HCT116 (cell line): ENCODE results near the gene MBTPS2. TPM values are rescaled to one million over a fixed set of nuclear protein-coding genes. Genes with fewer than 3 reads are reported as not detected.

Experiments used
- ATAC-seq: fragments of 200-7000 bp; cut with Tn5 transposase; 2 replicates; pipeline ENCODE4 v1.9.1; 2020; ENCODE audit warnings: mild to moderate bottlenecking, moderate library complexity
- BruUV-seq: library from RNA; stranded (reverse); fragments of 400-500 nt; replicated peaks from 2 replicates; lab custom pipeline; 2021; lab: Mats Ljungman, UMichigan
- CTCF ChIA-PET: fragments of 300-600 bp; sonication (Branson Sonifier 250); formaldehyde crosslinking; loops from one replicate; lab custom pipeline; 2021; ENCODE audit warnings: antibody characterized with exemption; lab: Charles Lee
- POLR2A ChIA-PET: fragments of 300-600, 350-600 bp; sonication (Branson Sonifier 250); formaldehyde crosslinking; loops from one replicate; lab custom pipeline; 2021; ENCODE audit warnings: antibody characterized with exemption; lab: Charles Lee
- RAD21 ChIA-PET, 2 experiments: fragments of 300-600 bp; sonication (Branson Sonifier 250); formaldehyde crosslinking; loops; one replicate each; lab custom pipeline; 2023; ENCODE audit warnings: low total read pairs in 2 of 2; ENCODE audit not compliant: uncharacterized antibody in 2 of 2, unreplicated experiment in 2 of 2, low non-redundant PET in 1 of 2; lab: Charles Lee
- DNase-seq: peaks from one replicate; pipeline ENCODE4 v3.0.0-alpha.2; 2010; ENCODE audit warnings: low read depth, low spot score
- H2AFZ ChIP-seq: fragments of 200-600 bp; shearing (Covaris generic), sonication (generic); 2 replicates; pipeline ENCODE4 v1.6.1; 2017; ENCODE audit warnings: low read depth, mixed run types, mixed read lengths, antibody characterized with exemption, low read length; ENCODE audit not compliant: poor library complexity, severe bottlenecking
- H3K27ac ChIP-seq: 2 replicates; pipeline ENCODE4 v1.5.1; 2012; ENCODE audit warnings: low read depth, low read length
- H3K27me3 ChIP-seq: fragments of 200-600 bp; sonication (generic); 2 replicates; pipeline ENCODE4 v1.6.1; 2016; ENCODE audit warnings: mixed run types, low read length, mixed read lengths; ENCODE audit not compliant: insufficient read depth
- H3K36me3 ChIP-seq, 2 experiments: fragments of 200-500 bp in 1 of 2; fragments of 200-600 bp in 1 of 2; sonication (Bioruptor generic) in 1 of 2; sonication (generic) in 1 of 2; 2 replicates each; pipeline versions ENCODE4 v1.5.1 to v1.6.1; 2014 to 2016; ENCODE audit warnings: low read length in 2 of 2, inconsistent platforms in 1 of 2, mixed read lengths in 1 of 2, mixed run types in 1 of 2; ENCODE audit not compliant: insufficient read depth in 2 of 2, control insufficient read depth in 1 of 2
- H3K4me1 ChIP-seq, 2 experiments: fragments of 200-600 bp in 1 of 2; sonication (generic) in 1 of 2; 2 replicates each; pipeline versions ENCODE4 v1.5.1 to v1.6.1; 2012 to 2017; ENCODE audit warnings: low read length in 2 of 2, inconsistent platforms in 1 of 2, mild to moderate bottlenecking in 1 of 2, mixed read lengths in 1 of 2, mixed run types in 1 of 2, moderate library complexity in 1 of 2; ENCODE audit not compliant: insufficient read depth in 2 of 2, control insufficient read depth in 1 of 2
- H3K4me2 ChIP-seq: fragments of 200-600 bp; sonication (generic); 2 replicates; pipeline ENCODE4 v1.6.1; 2017; ENCODE audit warnings: mixed run types, low read length, mixed read lengths
- H3K4me3 ChIP-seq, 2 experiments: fragments of 200-600 bp in 1 of 2; sonication (generic) in 1 of 2; replicated peaks in 1 of 2; 2 replicates each; pipeline ENCODE4 v1.5.1; 2011 to 2016; ENCODE audit warnings: low read length in 2 of 2, control low read depth in 1 of 2, low read depth in 1 of 2, mild to moderate bottlenecking in 1 of 2, mixed read lengths in 1 of 2, mixed run types in 1 of 2
- H3K79me2 ChIP-seq: fragments of 200-600 bp; sonication (generic); 2 replicates; pipeline ENCODE4 v1.6.1; 2017; ENCODE audit warnings: mild to moderate bottlenecking, mixed run types, low read length, moderate library complexity, mixed read lengths; ENCODE audit not compliant: insufficient read depth
- H3K9ac ChIP-seq: fragments of 200-600 bp; sonication (generic); 2 replicates; pipeline ENCODE4 v1.6.1; 2016; ENCODE audit warnings: low read length, mixed read lengths
- H3K9me2 ChIP-seq: fragments of 200-600 bp; sonication (generic), shearing (Covaris generic); 2 replicates; pipeline ENCODE4 v1.6.1; 2017; ENCODE audit warnings: mixed run types, mild to moderate bottlenecking, moderate library complexity; ENCODE audit not compliant: insufficient read depth
- H3K9me3 ChIP-seq, 2 experiments: fragments of 200-500 bp in 1 of 2; fragments of 200-600 bp in 1 of 2; sonication (Bioruptor generic) in 1 of 2; sonication (generic) in 1 of 2; 2 replicates each; pipeline ENCODE4 v1.6.1; 2014 to 2017; ENCODE audit warnings: low read length in 2 of 2, mixed read lengths in 2 of 2, inconsistent platforms in 1 of 2, low read depth in 1 of 2, mild to moderate bottlenecking in 1 of 2, mixed run types in 1 of 2, moderate library complexity in 1 of 2; ENCODE audit not compliant: control insufficient read depth in 1 of 2, insufficient read depth in 1 of 2
- H4K20me1 ChIP-seq: fragments of 200-600 bp; sonication (generic), shearing (Covaris generic); 2 replicates; pipeline ENCODE4 v1.6.1; 2017; ENCODE audit warnings: mixed run types, mild to moderate bottlenecking, moderate library complexity; ENCODE audit not compliant: insufficient read depth
- CBX3 ChIP-seq: IDR thresholded peaks from 2 replicates; pipeline ENCODE4 v1.6.1; 2012; ENCODE audit warnings: low read depth
- CTCF ChIP-seq, 3 experiments: fragments of 200-600 bp in 1 of 3; sonication (generic) in 1 of 3; IDR thresholded peaks in 2 of 3; conservative IDR thresholded peaks in 1 of 3; 2 replicates each; pipeline ENCODE4 v1.5.1; 2012 to 2017; ENCODE audit warnings: low read depth in 2 of 3, low read length in 2 of 3, antibody characterized with exemption in 1 of 3, borderline replicate concordance in 1 of 3, control low read depth in 1 of 3, mild to moderate bottlenecking in 1 of 3, mixed read lengths in 1 of 3, mixed run types in 1 of 3, moderate library complexity in 1 of 3; ENCODE audit not compliant: insufficient read depth in 1 of 3
- EGR1 ChIP-seq: IDR thresholded peaks from 2 replicates; pipeline ENCODE4 v1.6.1; 2012; ENCODE audit warnings: low read depth
- EZH2 ChIP-seq: fragments of 200-600 bp; sonication (generic); IDR thresholded peaks from 2 replicates; pipeline ENCODE4 v1.6.1; 2017; ENCODE audit warnings: antibody characterized with exemption, mixed run types
- FOSL1 ChIP-seq: IDR thresholded peaks from 2 replicates; pipeline ENCODE4 v1.6.1; 2012; ENCODE audit warnings: low read depth
- JUND ChIP-seq: IDR thresholded peaks from 2 replicates; pipeline ENCODE4 v1.6.1; 2012
- MAX ChIP-seq: IDR thresholded peaks from 2 replicates; pipeline ENCODE4 v1.6.1; 2012
- POLR2A ChIP-seq: IDR thresholded peaks from 2 replicates; pipeline ENCODE4 v1.7.0; 2011; ENCODE audit warnings: borderline replicate concordance; ENCODE audit not compliant: insufficient read depth, insufficient read length; ENCODE audit errors: extremely low read depth
- POLR2AphosphoS5 ChIP-seq: IDR thresholded peaks from 2 replicates; pipeline ENCODE4 v1.6.1; 2011; ENCODE audit warnings: mild to moderate bottlenecking, low read depth, low read length, moderate library complexity
- SIN3A ChIP-seq: IDR thresholded peaks from 2 replicates; pipeline ENCODE4 v1.6.1; 2012; ENCODE audit warnings: low read depth
- SRF ChIP-seq: IDR thresholded peaks from 2 replicates; pipeline ENCODE4 v1.6.1; 2012; ENCODE audit warnings: low read depth
- ZFX ChIP-seq: fragments of 450-650 bp; IDR thresholded peaks from 2 replicates; pipeline ENCODE4 v1.6.1; 2017
- ZNF274 ChIP-seq: fragments of 200-500 bp; sonication (Bioruptor generic); IDR thresholded peaks from 2 replicates; pipeline ENCODE4 v1.6.1; 2014; ENCODE audit warnings: mild to moderate bottlenecking, low read depth, low read length, inconsistent platforms
- intact Hi-C: fragments of 100-400 bp; cut with micrococcal nuclease; formaldehyde crosslinking; loops from 2 replicates; pipeline ENCODE4 v1.10.0; 2022
- total RNA-seq: library from RNA; stranded (reverse); gene quantifications from one replicate; pipeline ENCODE4 v1.2.1, GENCODE V29; 2021; ENCODE audit not compliant: unreplicated experiment
- TF ChIP-seq, protein P1 (sequence below): IDR thresholded peaks from 2 replicates; pipeline ENCODE4 v1.6.1; 2011; ENCODE audit warnings: mild to moderate bottlenecking, low read length, moderate library complexity; ENCODE audit not compliant: insufficient replicate concordance; ENCODE audit errors: extremely low read depth

Gene MBTPS2
- total RNA-seq, 1 experiment from 2014 or later = 16.9 TPM

- ChIA-PET CTCF (no interaction called here), POLR2A (no interaction called here), RAD21 (no interaction called here)
- H3K9me3 ChIP-seq = no peaks in the 10 kb centered on the region
- H3K4me3 ChIP-seq = no peak overlapping the region
- H3K27ac ChIP-seq = no peak overlapping the region
- no TSS peak for BruUV-seq
- H3K4me1 ChIP-seq = no peaks in the 10 kb centered on the region
- H3K4me2 ChIP-seq = no peak overlapping the region
- no peaks in the 10 kb centered on the region for H4K20me1 ChIP-seq
- no peaks in the 10 kb centered on the region; a peak in 1 of 4 replicates for H3K36me3 ChIP-seq
- intact Hi-C loops = no loop called here
- ATAC-seq (no peak), DNase-seq (no peak)
- no peaks in the 10 kb centered on the region for H3K9me2 ChIP-seq
- H3K79me2 ChIP-seq = no peaks in the 10 kb centered on the region
- no peaks in the 10 kb centered on the region for H3K27me3 ChIP-seq
- H3K9ac ChIP-seq = no peak overlapping the region
- H2AFZ ChIP-seq = no peak overlapping the region
- TF ChIP-seq SIN3A = no peak
- no peak for TF ChIP-seq JUND
- TF ChIP-seq CTCF (IDR thresholded peaks at IDR 0.05 in 2 of 3, conservative IDR thresholded peaks at IDR 0.05 in 1 of 3; ENCODE audit: borderline replicate concordance in 1 of 3, insufficient read depth in 1 of 3, low read depth in 2 of 3, low read length in 2 of 3) = no peak
- no peak for TF ChIP-seq POLR2AphosphoS5
- no peak for TF ChIP-seq POLR2A
- TF ChIP-seq EGR1 = no peak
- no peak for TF ChIP-seq ZFX
- TF ChIP-seq CBX3 = no peak
- no peak for TF ChIP-seq SRF
- TF ChIP-seq, protein P1, sequence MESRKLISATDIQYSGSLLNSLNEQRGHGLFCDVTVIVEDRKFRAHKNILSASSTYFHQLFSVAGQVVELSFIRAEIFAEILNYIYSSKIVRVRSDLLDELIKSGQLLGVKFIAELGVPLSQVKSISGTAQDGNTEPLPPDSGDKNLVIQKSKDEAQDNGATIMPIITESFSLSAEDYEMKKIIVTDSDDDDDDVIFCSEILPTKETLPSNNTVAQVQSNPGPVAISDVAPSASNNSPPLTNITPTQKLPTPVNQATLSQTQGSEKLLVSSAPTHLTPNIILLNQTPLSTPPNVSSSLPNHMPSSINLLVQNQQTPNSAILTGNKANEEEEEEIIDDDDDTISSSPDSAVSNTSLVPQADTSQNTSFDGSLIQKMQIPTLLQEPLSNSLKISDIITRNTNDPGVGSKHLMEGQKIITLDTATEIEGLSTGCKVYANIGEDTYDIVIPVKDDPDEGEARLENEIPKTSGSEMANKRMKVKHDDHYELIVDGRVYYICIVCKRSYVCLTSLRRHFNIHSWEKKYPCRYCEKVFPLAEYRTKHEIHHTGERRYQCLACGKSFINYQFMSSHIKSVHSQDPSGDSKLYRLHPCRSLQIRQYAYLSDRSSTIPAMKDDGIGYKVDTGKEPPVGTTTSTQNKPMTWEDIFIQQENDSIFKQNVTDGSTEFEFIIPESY = no peak
- no peak for TF ChIP-seq ZNF274
- no peak for TF ChIP-seq EZH2
- no peak for TF ChIP-seq FOSL1
- no peak for TF ChIP-seq MAX
Measured at GRCh38 chrX:21856504-21856903, 17.1 kb downstream of the MBTPS2 start.
